Measurements from ENCODE around the gene SRSF7. TPM values are rescaled to one million over a fixed set of nuclear protein-coding genes. Genes with fewer than 3 reads are reported as not detected.
"Not testable (repeated sequence)": the region's sequence is repeated elsewhere in the genome, so short reads cannot be mapped to it uniquely, and the experiment has no call there.

The SRSF7 gene
- 195 and 238 TPM in 2 replicates for polyA plus RNA-seq (2011; rRNA removed)
- 224 and 265 TPM in 2 replicates for polyA minus RNA-seq (2011; rRNA and poly(A)+ RNA removed)

DNA sequence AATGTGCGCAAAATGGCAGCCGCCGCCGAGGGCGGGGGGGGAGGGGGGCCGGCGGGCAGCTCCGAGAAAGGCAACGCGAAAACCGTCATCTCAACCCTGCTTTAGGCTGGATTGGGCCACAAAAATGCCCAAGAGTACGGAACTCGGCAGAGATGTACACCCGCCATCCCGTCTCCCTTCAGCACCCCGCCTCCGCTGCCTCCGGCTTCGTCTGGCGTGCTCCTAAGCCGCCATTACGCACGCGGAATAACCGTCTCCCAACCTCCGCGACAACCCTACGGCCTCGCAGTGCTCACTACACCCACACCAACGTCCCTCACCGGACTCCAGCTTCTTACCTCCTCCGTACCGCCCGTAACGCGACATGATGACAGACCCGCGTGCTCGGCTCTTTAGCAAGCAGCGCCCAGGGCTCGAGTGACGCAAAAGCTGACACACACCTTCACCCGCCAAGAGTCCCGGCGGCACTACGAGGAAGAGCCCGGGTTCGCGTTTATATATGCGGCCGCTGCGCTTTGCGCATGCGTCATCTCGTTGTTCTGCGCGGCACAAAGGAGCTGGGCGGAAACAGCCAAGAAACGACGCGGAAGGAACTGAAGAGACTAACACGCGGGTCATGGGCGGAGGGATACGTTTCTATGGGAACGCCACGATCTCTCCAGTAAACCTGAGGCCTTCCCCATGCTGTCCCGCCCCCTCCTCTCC is at the start of gene SRSF7:
Gene SRSF7, minus strand, starts transcription at position 471 of the 705 bp plus-strand sequence. Its CDS starts 105 bp downstream, at position 366.
- Histone ChIP-seq H3K27me3 (ENCODE audit: control insufficient read depth, insufficient read depth, low read length) (no peaks in the 10 kb centered on the region), H3K4me3 (ENCODE audit: low read depth, low read length) (peak within 1 kb of the TSS; percentile 100), H3K9me3 (ENCODE audit: control insufficient read depth, insufficient read depth, low read length) (no peaks in the 10 kb centered on the region; the same call in 1 of the 2 replicates), H3K27ac (ENCODE audit: low read depth, low read length) (peak within 1 kb of the TSS; percentile 85)
- DNase-seq (ENCODE audit: low read depth, low spot score), result peak; percentile 98
- CTCF ChIA-PET, result interaction anchor here (0.6 to 0.8 kb wide), 2 partner anchors 10 to 78 kb away, joined by 3 read pairs; no protein-coding TSS in a partner anchor
- POLR2A ChIA-PET, result interaction anchor here (0.6 to 2.5 kb wide), 94 partner anchors 9 to 1355 kb away, joined by 3 to 44 read pairs (median 6); partner anchors contain the start of genes ATL2, DHX57, GALM and GEMIN6
- no peak for TF ChIP-seq CTCF (IDR thresholded peaks at IDR 0.05; ENCODE audit: low read depth, low read length)

GRCh38 chr2:38797953-38798352 is 46.8 kb upstream of the SRSF7 start:
- H3K4me3 ChIP-seq (ENCODE audit: low read depth, low read length), result no peak overlapping the region
- no peak for DNase-seq (ENCODE audit: low read depth, low spot score)
- H3K9me3 ChIP-seq (ENCODE audit: control insufficient read depth, insufficient read depth, low read length), result no peaks in the 10 kb centered on the region
- H3K27me3 ChIP-seq (ENCODE audit: control insufficient read depth, insufficient read depth, low read length), result no peaks in the 10 kb centered on the region
- POLR2A ChIA-PET, result interaction anchor here (2.2 kb wide), 1 partner anchor 47 kb away, joined by 9 read pairs; the partner anchor contains the start of gene SRSF7
- CTCF ChIA-PET, result no interaction called here
- TF ChIP-seq CTCF (IDR thresholded peaks at IDR 0.05; ENCODE audit: low read depth, low read length), result no peak
- H3K27ac ChIP-seq (ENCODE audit: low read depth, low read length), result no peak overlapping the region

DNA sequence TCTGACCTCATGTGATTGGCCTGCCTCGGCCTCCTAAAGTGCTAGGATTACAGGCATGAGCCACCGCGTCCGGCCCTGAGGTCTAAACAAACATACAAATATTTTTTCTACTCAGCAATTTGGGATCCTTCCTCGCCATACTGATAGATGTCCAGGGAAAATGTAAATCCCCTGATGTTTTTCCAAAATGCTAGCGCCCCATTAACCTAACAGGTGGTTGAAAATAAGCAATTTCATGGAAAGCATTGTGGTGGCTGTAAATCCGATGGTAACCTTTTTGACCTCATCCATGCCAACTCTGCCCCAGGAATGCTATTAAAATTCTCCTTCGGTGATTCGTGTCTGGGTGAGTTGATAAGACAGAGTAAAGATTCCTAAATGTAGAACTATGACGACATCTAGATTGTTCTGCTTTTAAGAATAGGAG is 46.1 kb upstream of the SRSF7 start:
- H3K9me3 ChIP-seq (ENCODE audit: control insufficient read depth, insufficient read depth, low read length), result no peaks in the 10 kb centered on the region
- no peak for TF ChIP-seq CTCF (IDR thresholded peaks at IDR 0.05; ENCODE audit: low read depth, low read length)
- H3K27me3 ChIP-seq (ENCODE audit: control insufficient read depth, insufficient read depth, low read length), result no peaks in the 10 kb centered on the region
- DNase-seq (ENCODE audit: low read depth, low spot score), result no peak
- ChIA-PET CTCF (no interaction called here), POLR2A (interaction anchor here (2.2 kb wide), 1 partner anchor 46 kb away, joined by 9 read pairs; the partner anchor contains the start of gene SRSF7)
- no peak overlapping the region for H3K4me3 ChIP-seq (ENCODE audit: low read depth, low read length)
- H3K27ac ChIP-seq (ENCODE audit: low read depth, low read length), result no peak overlapping the region

GRCh38 chr2:38795016-38795415 is 43.9 kb upstream of the SRSF7 start:
- H3K27me3 ChIP-seq (ENCODE audit: control insufficient read depth, insufficient read depth, low read length); H3K27ac ChIP-seq (ENCODE audit: low read depth, low read length); CTCF ChIA-PET; H3K4me3 ChIP-seq (ENCODE audit: low read depth, low read length); H3K9me3 ChIP-seq (ENCODE audit: control insufficient read depth, insufficient read depth, low read length); DNase-seq (ENCODE audit: low read depth, low spot score): not testable (repeated sequence)
- POLR2A ChIA-PET, result interaction anchor here (1.8 kb wide), 1 partner anchor 44 kb away, joined by 7 read pairs; the partner anchor contains the start of gene SRSF7

DNA sequence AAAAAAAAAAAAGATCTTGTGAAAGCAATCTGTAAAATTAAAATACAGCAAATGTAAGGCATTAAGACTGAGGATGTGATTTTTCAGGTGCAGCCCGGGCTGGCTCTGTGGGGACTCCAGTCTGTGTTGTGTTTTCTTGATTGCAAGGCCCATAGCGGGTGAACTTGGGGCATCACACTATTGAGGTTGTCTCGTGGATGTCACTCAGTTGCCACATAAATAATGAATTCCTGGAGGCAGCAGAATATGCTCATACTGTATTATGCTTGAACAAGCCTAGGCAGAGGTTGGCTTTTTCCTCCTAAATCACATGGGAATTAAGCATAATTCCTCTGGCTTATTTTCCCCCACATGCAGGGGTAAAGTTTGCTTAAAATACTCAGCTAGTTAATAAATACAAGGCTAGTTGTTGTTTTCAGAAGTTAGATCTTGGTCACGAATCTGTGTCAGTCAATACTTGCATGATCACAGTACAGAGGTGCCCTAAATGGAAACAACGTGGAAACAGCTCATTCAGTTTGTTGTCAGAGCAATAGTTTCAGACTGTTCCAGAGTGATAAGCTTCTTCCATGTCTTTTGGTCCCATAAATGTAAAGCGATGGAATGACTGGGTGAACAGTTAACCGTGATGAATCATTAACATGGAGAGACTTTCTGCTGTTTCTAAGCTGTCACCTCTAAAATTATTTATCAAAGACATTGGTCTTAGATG is 43.2 kb upstream of the SRSF7 start:
- CTCF ChIA-PET, result no interaction called here
- no peak for DNase-seq (ENCODE audit: low read depth, low spot score)

More for the DNA sequence above, 43.2 kb upstream of the SRSF7 start:
- H3K9me3 ChIP-seq (ENCODE audit: control insufficient read depth, insufficient read depth, low read length), result no peaks in the 10 kb centered on the region
- H3K27ac ChIP-seq (ENCODE audit: low read depth, low read length), result no peak overlapping the region
- H3K4me3 ChIP-seq (ENCODE audit: low read depth, low read length), result no peak overlapping the region
- POLR2A ChIA-PET, result interaction anchor here (0.7 to 1.8 kb wide), 2 partner anchors 43 to 183 kb away, joined by 4 to 7 read pairs; partner anchors contain the start of gene SRSF7
- TF ChIP-seq CTCF (IDR thresholded peaks at IDR 0.05; ENCODE audit: low read depth, low read length), result no peak
- no peaks in the 10 kb centered on the region for H3K27me3 ChIP-seq (ENCODE audit: control insufficient read depth, insufficient read depth, low read length)
